Ishikawa (cell line): ENCODE measurements around the gene KBTBD6.

Experiments used
- EP300 ChIP-seq: IDR thresholded peaks from 2 replicates; pipeline ENCODE4 v1.6.1; 2012; ENCODE audit warnings: borderline replicate concordance
- MAX ChIP-seq: IDR thresholded peaks from 2 replicates; pipeline ENCODE4 v1.6.1; 2012
- RAD21 ChIP-seq: IDR thresholded peaks from 2 replicates; pipeline ENCODE4 v1.6.1; 2012; ENCODE audit warnings: low read depth
- REST ChIP-seq: IDR thresholded peaks from 2 replicates; pipeline ENCODE4 v1.6.1; 2012; ENCODE audit warnings: low read depth, mild to moderate bottlenecking
- TAF1 ChIP-seq: IDR thresholded peaks from 2 replicates; pipeline ENCODE4 v1.6.1; 2012; ENCODE audit warnings: low read depth, mild to moderate bottlenecking
- TEAD4 ChIP-seq: IDR thresholded peaks from 2 replicates; pipeline ENCODE4 v1.6.1; 2012
- YY1 ChIP-seq: IDR thresholded peaks from 2 replicates; pipeline ENCODE4 v1.6.1; 2012; ENCODE audit warnings: low read depth

- TF ChIP-seq TEAD4 = no peak
- no peak for TF ChIP-seq REST
- TF ChIP-seq EP300 = no peak
- TF ChIP-seq YY1 = no peak
- no peak for TF ChIP-seq RAD21
- TF ChIP-seq TAF1 = no peak
- no peak for TF ChIP-seq MAX
Observed at GRCh38 chr13:41111454-41111853, 21.1 kb downstream of the KBTBD6 start.
